GM23338 (cell line): ENCODE data around the gene SCNN1B. TPM values are rescaled to one million over a fixed set of nuclear protein-coding genes. Genes with fewer than 3 reads are reported as not detected.

Experiments
- ATAC-seq: fragments of 200-7000 bp; cut with Tn5 transposase; 3 replicates; pipeline ENCODE4 v1.9.1; 2020
- DNase-seq: peaks from one replicate; pipeline ENCODE4 v3.0.0-alpha.2; 2015; ENCODE audit warnings: low spot score
- H2AFZ ChIP-seq: fragments of 200-600 bp; sonication (generic); 2 replicates; pipeline ENCODE4 v1.8.0; 2016; ENCODE audit warnings: antibody characterized with exemption, mild to moderate bottlenecking, moderate library complexity
- H3F3A ChIP-seq: fragments of 200-600 bp; sonication (generic); replicated peaks from 2 replicates; pipeline ENCODE4 v1.8.0; 2017; ENCODE audit warnings: antibody characterized with exemption, mixed run types, low read depth
- H3K27ac ChIP-seq: fragments of 200-600 bp; sonication (generic); 2 replicates; pipeline ENCODE4 v1.6.1; 2016; ENCODE audit warnings: low read depth
- H3K27me3 ChIP-seq: fragments of 200-600 bp; sonication (generic); 2 replicates; pipeline ENCODE4 v1.8.0; 2016; ENCODE audit warnings: mild to moderate bottlenecking, mixed run types, moderate library complexity; ENCODE audit not compliant: insufficient read depth
- H3K36me3 ChIP-seq: fragments of 200-600 bp; sonication (generic); 2 replicates; pipeline ENCODE4 v1.8.0; 2016; ENCODE audit warnings: mild to moderate bottlenecking; ENCODE audit not compliant: insufficient read depth
- H3K4me1 ChIP-seq: fragments of 200-600 bp; sonication (generic); 2 replicates; pipeline ENCODE4 v1.8.0; 2016; ENCODE audit warnings: mild to moderate bottlenecking, moderate library complexity; ENCODE audit not compliant: insufficient read depth
- H3K4me2 ChIP-seq: fragments of 200-600 bp; sonication (generic); 2 replicates; pipeline ENCODE4 v1.7.1; 2017; ENCODE audit warnings: mixed run types
- H3K4me3 ChIP-seq: fragments of 200-600 bp; sonication (generic); 2 replicates; pipeline ENCODE4 v1.6.1; 2016; ENCODE audit warnings: mixed run types
- H3K79me2 ChIP-seq: fragments of 200-600 bp; sonication (generic); replicated peaks from 2 replicates; pipeline ENCODE4 v1.8.0; 2017; ENCODE audit warnings: mild to moderate bottlenecking; ENCODE audit not compliant: insufficient read depth
- H3K9me2 ChIP-seq: fragments of 200-600 bp; sonication (generic); 2 replicates; pipeline ENCODE4 v1.8.0; 2017; ENCODE audit not compliant: insufficient read depth
- H4K20me1 ChIP-seq: fragments of 200-600 bp; sonication (generic); replicated peaks from 2 replicates; pipeline ENCODE4 v1.8.0; 2017; ENCODE audit warnings: mild to moderate bottlenecking; ENCODE audit not compliant: insufficient read depth
- H3K27ac Mint-ChIP-seq: 2 replicates; pipeline ENCODE4 v1.8.0; 2020; ENCODE audit warnings: inconsistent platforms, mild to moderate bottlenecking, moderate library complexity, mixed read lengths
- H3K27me3 Mint-ChIP-seq: 3 replicates; pipeline ENCODE4 v1.8.0; 2022; ENCODE audit warnings: low read depth, mild to moderate bottlenecking, moderate library complexity, mixed read lengths, inconsistent platforms; ENCODE audit not compliant: insufficient read depth, poor library complexity
- H3K36me3 Mint-ChIP-seq: 3 replicates; pipeline ENCODE4 v1.8.0; 2021; ENCODE audit warnings: low read depth, mild to moderate bottlenecking, inconsistent platforms, moderate library complexity, mixed read lengths
- H3K4me1 Mint-ChIP-seq: 3 replicates; pipeline ENCODE4 v1.8.0; 2020; ENCODE audit warnings: mild to moderate bottlenecking, inconsistent platforms, mixed read lengths
- H3K4me3 Mint-ChIP-seq: 3 replicates; pipeline ENCODE4 v1.8.0; 2021; ENCODE audit warnings: moderate library complexity, mild to moderate bottlenecking, inconsistent platforms, mixed read lengths
- H3K9me3 Mint-ChIP-seq: 3 replicates; pipeline ENCODE4 v1.8.0; 2020; ENCODE audit warnings: moderate library complexity, mild to moderate bottlenecking, inconsistent platforms, mixed read lengths
- CREB1 ChIP-seq: fragments of 250-450 bp; sonication (Bioruptor Pico); IDR thresholded peaks from 2 replicates; pipeline ENCODE4 v1.5.0; 2020; ENCODE audit warnings: low read depth, mild to moderate bottlenecking, moderate library complexity
- EZH2phosphoT487 ChIP-seq: fragments of 200-600 bp; sonication (generic); IDR thresholded peaks from one replicate; pipeline ENCODE4 v1.8.1; 2018; ENCODE audit warnings: antibody characterized with exemption; ENCODE audit not compliant: unreplicated experiment
- JUNB ChIP-seq: IDR thresholded peaks from one replicate; pipeline ENCODE4 v1.6.1; 2016; ENCODE audit warnings: antibody characterized with exemption; ENCODE audit not compliant: unreplicated experiment
- NANOG ChIP-seq: IDR thresholded peaks from 2 replicates; pipeline ENCODE4 v1.6.1; 2016; ENCODE audit warnings: antibody characterized with exemption, borderline replicate concordance
- STAT1 ChIP-seq: IDR thresholded peaks from one replicate; pipeline ENCODE4 v1.6.1; 2016; ENCODE audit warnings: antibody characterized with exemption; ENCODE audit not compliant: unreplicated experiment
- ZNF114 ChIP-seq: fragments of 250-450 bp; sonication (Bioruptor Pico); IDR thresholded peaks from 2 replicates; pipeline ENCODE4 v1.5.0; 2020; ENCODE audit warnings: mild to moderate bottlenecking, moderate library complexity
- ZNF331 ChIP-seq: fragments of 250-450 bp; sonication (Bioruptor Pico); IDR thresholded peaks from 2 replicates; pipeline ENCODE4 v1.5.0; 2020; ENCODE audit warnings: low read depth, mild to moderate bottlenecking, moderate library complexity
- polyA plus RNA-seq: library from polyadenylated mRNA; unstranded; fragments of >200 nt; fragmentation: Nextera tagmentation; extraction: Ambion mirVana; gene quantifications from 2 replicates; pipeline ENCODE4 v1.2.1, GENCODE V29; 2016
- total RNA-seq: library from RNA; depleted of rRNA; stranded (reverse); fragments of >200 nt; shearing (Covaris generic); gene quantifications from 2 replicates; pipeline ENCODE4 v1.2.3, GENCODE V29; 2014
- TF ChIP-seq, protein P1 (sequence below): IDR thresholded peaks from one replicate; pipeline ENCODE4 v1.6.1; 2018; ENCODE audit warnings: antibody characterized with exemption; ENCODE audit not compliant: unreplicated experiment
- TF ChIP-seq, protein P2 (sequence below): IDR thresholded peaks from 2 replicates; pipeline ENCODE4 v1.6.1; 2016; ENCODE audit warnings: antibody characterized with exemption
- TF ChIP-seq, protein P3 (sequence below): fragments of 250-450 bp; sonication (Bioruptor Pico); IDR thresholded peaks from 2 replicates; pipeline ENCODE4 v1.5.0; 2020; ENCODE audit warnings: mild to moderate bottlenecking, moderate library complexity
- TF ChIP-seq, protein P4 (sequence below), 2 experiments: fragments of 200-600 bp in 1 of 2; sonication (generic) in 1 of 2; conservative IDR thresholded peaks; 2 replicates each; pipeline versions ENCODE4 v1.5.1 to v1.6.1; 2016 to 2017; ENCODE audit warnings: antibody characterized with exemption in 2 of 2, low read depth in 2 of 2, mild to moderate bottlenecking in 2 of 2, moderate library complexity in 1 of 2

SCNN1B gene
- total and polyA plus RNA-seq, 2 experiments from 2014 or later: 0.78 to 1.1 TPM

DNA sequence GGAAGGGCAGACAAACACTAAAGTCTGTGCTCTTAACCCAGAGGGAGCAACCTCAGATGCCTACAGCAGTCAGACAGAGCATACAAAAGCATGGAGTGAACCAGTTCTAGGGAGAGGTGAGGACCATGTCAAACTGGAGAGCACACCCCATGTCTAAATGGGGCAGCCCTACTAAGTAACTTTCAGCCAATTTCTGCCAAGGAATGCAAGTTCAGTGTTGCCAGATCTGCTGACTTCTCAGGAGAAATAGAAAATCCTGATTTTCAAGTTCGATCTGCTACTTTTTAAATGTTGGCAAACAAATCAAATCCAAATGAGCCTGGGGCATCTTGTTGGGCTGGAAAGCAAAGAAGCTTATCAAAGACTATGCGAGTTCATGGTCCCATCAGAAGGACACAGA lies 17.5 kb upstream of the SCNN1B start:
- H3K4me1 ChIP-seq: peaks cover 8% of the 10 kb centered on the region; the same call in 1 of the 2 replicates
- Mint-ChIP-seq H3K4me1 (peaks cover 10% of the 10 kb centered on the region; the same call in 2 of the 3 replicates), H3K4me3 (no peak overlapping the region), H3K27ac (no peak overlapping the region), H3K27me3 (peaks cover 3% of the 10 kb centered on the region), H3K36me3 (no peaks in the 10 kb centered on the region), H3K9me3 (no peaks in the 10 kb centered on the region; the same call in 2 of the 3 replicates)
- no peaks in the 10 kb centered on the region for H4K20me1 ChIP-seq
- H3K4me2 ChIP-seq: no peak overlapping the region
- H3K27me3 ChIP-seq: no peaks in the 10 kb centered on the region
- DNase-seq (no peak), ATAC-seq (no peak)
- H3F3A ChIP-seq: peaks cover 5% of the 10 kb centered on the region; the same call in 1 of the 2 replicates
- H3K36me3 ChIP-seq: no peaks in the 10 kb centered on the region
- H3K79me2 ChIP-seq: no peaks in the 10 kb centered on the region
- H3K9me2 ChIP-seq: peaks cover 4% of the 10 kb centered on the region; the same call in 1 of the 2 replicates
- no peak overlapping the region for H2AFZ ChIP-seq
- H3K27ac ChIP-seq: no peak overlapping the region
- no peak for TF ChIP-seq STAT1
- TF ChIP-seq, protein P1, sequence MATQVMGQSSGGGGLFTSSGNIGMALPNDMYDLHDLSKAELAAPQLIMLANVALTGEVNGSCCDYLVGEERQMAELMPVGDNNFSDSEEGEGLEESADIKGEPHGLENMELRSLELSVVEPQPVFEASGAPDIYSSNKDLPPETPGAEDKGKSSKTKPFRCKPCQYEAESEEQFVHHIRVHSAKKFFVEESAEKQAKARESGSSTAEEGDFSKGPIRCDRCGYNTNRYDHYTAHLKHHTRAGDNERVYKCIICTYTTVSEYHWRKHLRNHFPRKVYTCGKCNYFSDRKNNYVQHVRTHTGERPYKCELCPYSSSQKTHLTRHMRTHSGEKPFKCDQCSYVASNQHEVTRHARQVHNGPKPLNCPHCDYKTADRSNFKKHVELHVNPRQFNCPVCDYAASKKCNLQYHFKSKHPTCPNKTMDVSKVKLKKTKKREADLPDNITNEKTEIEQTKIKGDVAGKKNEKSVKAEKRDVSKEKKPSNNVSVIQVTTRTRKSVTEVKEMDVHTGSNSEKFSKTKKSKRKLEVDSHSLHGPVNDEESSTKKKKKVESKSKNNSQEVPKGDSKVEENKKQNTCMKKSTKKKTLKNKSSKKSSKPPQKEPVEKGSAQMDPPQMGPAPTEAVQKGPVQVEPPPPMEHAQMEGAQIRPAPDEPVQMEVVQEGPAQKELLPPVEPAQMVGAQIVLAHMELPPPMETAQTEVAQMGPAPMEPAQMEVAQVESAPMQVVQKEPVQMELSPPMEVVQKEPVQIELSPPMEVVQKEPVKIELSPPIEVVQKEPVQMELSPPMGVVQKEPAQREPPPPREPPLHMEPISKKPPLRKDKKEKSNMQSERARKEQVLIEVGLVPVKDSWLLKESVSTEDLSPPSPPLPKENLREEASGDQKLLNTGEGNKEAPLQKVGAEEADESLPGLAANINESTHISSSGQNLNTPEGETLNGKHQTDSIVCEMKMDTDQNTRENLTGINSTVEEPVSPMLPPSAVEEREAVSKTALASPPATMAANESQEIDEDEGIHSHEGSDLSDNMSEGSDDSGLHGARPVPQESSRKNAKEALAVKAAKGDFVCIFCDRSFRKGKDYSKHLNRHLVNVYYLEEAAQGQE: no peak
- TF ChIP-seq, protein P2, sequence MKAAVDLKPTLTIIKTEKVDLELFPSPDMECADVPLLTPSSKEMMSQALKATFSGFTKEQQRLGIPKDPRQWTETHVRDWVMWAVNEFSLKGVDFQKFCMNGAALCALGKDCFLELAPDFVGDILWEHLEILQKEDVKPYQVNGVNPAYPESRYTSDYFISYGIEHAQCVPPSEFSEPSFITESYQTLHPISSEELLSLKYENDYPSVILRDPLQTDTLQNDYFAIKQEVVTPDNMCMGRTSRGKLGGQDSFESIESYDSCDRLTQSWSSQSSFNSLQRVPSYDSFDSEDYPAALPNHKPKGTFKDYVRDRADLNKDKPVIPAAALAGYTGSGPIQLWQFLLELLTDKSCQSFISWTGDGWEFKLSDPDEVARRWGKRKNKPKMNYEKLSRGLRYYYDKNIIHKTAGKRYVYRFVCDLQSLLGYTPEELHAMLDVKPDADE: no peak
- TF ChIP-seq EZH2phosphoT487: no peak
- no peak for TF ChIP-seq CREB1 (CRISPR knock-in tag)
- no peak for TF ChIP-seq ZNF114
- no peak for TF ChIP-seq NANOG
- TF ChIP-seq JUNB: no peak
- TF ChIP-seq, protein P3, sequence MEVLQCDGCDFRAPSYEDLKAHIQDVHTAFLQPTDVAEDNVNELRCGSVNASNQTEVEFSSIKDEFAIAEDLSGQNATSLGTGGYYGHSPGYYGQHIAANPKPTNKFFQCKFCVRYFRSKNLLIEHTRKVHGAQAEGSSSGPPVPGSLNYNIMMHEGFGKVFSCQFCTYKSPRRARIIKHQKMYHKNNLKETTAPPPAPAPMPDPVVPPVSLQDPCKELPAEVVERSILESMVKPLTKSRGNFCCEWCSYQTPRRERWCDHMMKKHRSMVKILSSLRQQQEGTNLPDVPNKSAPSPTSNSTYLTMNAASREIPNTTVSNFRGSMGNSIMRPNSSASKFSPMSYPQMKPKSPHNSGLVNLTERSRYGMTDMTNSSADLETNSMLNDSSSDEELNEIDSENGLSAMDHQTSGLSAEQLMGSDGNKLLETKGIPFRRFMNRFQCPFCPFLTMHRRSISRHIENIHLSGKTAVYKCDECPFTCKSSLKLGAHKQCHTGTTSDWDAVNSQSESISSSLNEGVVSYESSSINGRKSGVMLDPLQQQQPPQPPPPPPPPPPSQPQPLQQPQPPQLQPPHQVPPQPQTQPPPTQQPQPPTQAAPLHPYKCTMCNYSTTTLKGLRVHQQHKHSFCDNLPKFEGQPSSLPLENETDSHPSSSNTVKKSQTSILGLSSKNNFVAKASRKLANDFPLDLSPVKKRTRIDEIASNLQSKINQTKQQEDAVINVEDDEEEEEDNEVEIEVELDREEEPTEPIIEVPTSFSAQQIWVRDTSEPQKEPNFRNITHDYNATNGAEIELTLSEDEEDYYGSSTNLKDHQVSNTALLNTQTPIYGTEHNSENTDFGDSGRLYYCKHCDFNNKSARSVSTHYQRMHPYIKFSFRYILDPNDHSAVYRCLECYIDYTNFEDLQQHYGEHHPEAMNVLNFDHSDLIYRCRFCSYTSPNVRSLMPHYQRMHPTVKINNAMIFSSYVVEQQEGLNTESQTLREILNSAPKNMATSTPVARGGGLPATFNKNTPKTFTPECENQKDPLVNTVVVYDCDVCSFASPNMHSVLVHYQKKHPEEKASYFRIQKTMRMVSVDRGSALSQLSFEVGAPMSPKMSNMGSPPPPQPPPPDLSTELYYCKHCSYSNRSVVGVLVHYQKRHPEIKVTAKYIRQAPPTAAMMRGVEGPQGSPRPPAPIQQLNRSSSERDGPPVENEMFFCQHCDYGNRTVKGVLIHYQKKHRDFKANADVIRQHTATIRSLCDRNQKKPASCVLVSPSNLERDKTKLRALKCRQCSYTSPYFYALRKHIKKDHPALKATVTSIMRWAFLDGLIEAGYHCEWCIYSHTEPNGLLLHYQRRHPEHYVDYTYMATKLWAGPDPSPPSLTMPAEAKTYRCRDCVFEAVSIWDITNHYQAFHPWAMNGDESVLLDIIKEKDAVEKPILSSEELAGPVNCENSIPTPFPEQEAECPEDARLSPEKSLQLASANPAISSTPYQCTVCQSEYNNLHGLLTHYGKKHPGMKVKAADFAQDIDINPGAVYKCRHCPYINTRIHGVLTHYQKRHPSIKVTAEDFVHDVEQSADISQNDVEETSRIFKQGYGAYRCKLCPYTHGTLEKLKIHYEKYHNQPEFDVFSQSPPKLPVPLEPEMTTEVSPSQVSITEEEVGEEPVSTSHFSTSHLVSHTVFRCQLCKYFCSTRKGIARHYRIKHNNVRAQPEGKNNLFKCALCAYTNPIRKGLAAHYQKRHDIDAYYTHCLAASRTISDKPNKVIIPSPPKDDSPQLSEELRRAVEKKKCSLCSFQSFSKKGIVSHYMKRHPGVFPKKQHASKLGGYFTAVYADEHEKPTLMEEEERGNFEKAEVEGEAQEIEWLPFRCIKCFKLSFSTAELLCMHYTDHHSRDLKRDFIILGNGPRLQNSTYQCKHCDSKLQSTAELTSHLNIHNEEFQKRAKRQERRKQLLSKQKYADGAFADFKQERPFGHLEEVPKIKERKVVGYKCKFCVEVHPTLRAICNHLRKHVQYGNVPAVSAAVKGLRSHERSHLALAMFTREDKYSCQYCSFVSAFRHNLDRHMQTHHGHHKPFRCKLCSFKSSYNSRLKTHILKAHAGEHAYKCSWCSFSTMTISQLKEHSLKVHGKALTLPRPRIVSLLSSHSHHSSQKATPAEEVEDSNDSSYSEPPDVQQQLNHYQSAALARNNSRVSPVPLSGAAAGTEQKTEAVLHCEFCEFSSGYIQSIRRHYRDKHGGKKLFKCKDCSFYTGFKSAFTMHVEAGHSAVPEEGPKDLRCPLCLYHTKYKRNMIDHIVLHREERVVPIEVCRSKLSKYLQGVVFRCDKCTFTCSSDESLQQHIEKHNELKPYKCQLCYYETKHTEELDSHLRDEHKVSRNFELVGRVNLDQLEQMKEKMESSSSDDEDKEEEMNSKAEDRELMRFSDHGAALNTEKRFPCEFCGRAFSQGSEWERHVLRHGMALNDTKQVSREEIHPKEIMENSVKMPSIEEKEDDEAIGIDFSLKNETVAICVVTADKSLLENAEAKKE (CRISPR knock-in tag): no peak
- TF ChIP-seq, protein P4, sequence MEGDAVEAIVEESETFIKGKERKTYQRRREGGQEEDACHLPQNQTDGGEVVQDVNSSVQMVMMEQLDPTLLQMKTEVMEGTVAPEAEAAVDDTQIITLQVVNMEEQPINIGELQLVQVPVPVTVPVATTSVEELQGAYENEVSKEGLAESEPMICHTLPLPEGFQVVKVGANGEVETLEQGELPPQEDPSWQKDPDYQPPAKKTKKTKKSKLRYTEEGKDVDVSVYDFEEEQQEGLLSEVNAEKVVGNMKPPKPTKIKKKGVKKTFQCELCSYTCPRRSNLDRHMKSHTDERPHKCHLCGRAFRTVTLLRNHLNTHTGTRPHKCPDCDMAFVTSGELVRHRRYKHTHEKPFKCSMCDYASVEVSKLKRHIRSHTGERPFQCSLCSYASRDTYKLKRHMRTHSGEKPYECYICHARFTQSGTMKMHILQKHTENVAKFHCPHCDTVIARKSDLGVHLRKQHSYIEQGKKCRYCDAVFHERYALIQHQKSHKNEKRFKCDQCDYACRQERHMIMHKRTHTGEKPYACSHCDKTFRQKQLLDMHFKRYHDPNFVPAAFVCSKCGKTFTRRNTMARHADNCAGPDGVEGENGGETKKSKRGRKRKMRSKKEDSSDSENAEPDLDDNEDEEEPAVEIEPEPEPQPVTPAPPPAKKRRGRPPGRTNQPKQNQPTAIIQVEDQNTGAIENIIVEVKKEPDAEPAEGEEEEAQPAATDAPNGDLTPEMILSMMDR (conservative IDR thresholded peaks at IDR 0.05; ENCODE audit: low read depth in 2 of 2): no peak
- TF ChIP-seq ZNF331: no peak
- no peak overlapping the region for H3K4me3 ChIP-seq
